GM18858 (cell line): ENCODE data around the gene CNNM2.
"Not testable (repeated sequence)": the region's sequence is repeated elsewhere in the genome, so short reads cannot be mapped to it uniquely, and the experiment has no call there.

Experiments
- ATAC-seq: cut with Tn5 transposase; IDR thresholded peaks from one replicate; pipeline ENCODE4 v1.9.1; 2021; ENCODE audit not compliant: unreplicated experiment

The CNNM2 gene

DNA sequence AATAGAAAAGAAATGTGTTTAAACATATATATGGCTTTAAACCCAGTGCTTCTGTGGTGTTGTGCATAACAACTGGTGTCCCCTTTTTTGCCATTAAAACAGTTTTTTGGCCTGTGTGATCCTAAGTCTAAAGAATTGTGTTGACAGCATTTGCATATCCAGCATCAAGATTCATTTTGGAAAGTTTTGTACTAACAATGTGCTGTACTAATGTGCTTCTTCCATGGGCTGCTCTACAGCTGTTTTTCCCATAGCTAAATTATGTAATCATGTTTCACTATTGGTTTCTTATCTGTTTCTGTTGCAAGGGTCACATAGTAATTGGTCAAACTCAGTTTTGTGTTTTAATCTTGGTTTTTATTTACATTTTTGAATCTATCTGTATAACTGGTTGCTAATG lies 5.5 kb downstream of the CNNM2 start:
- ATAC-seq, result no peak

DNA sequence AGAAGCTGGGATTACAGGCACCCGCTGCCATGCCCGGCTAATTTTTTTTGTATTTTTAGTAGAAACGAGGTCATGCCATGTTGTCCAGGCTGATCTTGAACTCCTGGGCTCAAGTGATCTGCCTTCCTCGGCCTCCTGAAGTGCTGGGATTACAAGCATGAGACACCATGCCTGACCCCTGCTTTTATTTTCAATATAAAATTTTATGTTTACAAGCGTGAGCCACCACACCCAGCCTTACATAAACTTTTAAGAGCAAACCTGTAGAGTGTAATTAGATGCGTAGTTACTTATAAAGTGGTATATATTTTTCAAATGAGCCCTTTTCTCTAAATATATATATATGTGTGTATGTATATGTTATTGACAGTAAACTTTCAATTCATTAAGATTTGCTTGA lies 8.7 kb downstream of the CNNM2 start:
- no peak for ATAC-seq

DNA sequence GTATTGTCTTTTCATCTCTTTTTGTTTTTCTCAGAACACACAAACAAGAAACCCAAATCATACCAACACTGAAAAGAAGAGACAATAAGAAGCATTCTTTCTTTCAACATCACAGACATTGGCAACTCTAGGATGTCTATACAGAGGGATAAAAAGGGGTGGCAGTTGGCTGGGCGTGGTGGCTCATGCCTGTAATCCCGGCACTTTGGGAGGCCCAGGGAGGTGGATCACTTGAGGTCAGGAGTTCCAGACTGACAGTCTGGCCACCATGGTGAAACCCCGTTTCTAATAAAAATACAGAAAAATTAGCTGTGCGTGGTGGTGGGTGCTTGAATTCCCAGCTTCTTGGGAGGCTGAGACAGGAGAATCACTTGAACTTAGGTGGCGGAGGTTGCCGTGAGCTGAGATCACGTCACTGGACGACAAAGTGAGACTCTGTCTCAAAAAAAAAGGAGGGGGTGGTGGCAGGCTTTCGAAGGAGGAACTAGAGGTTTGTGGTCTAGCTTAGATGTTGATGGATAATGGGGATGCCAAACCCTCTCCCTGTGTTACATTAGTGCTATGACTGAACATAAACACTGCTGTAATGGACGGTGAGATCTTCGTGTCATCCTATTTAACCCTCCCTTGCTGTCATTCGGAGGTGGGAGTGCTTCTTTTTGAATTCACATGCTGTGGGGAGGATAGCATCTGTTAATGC lies 9.4 kb downstream of the CNNM2 start:
- ATAC-seq, result no peak

DNA sequence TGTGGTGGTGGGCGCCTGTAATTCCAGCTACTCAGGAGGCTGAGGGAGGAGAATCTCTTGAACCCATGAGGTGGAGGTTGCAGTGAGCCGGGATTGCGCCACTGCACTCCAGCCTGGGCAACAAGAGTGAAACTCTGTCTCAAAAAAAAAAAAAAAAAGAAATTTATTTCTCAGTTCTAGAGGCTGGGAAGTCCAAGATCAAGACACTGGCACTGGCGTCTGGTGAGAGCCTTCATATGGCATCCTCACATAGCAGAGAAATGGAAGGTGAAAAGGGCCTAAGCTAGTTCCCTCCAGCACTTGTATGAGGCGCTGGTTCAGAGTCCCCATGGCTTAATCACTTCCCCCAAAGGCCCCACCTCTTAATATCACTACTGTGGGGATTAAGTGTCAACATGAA lies 10.3 kb downstream of the CNNM2 start:
- not testable (repeated sequence) for ATAC-seq

DNA sequence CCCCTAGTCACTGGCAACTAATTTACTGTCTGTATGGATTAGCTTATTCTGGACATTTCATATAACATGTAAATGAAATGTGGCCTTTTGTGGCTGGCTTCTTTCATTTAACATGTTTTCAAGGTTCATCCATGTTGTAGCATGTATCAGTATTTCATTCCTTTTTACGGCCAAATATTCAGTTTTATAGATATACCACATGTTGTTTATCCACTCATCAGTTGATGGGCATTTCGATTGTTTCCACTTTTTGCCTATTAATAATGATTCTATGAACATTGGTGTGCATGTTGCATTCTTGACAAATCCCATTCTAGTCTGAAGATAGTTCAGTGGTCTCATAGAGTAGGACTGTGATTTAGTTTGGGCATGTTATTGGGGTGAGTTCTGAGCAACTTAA lies 12.6 kb downstream of the CNNM2 start:
- no peak for ATAC-seq

DNA sequence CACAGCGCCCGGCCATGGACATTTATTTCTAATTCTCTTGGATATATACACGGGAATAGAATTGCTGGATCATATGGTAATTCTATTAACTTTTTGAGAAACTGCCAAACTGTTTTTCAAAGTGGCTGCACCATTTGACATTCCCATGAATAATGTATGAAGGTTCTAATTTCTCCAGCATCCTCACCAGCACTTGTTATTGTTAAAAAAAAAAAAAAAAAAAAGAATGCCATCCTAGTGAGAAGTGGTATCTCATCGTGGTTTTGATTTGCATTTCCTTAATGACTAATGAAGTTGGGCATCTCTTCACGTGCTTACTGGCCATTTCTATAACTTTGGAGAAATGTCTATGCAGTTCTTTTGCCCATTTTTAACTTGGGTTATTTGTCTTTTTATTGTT lies 13.5 kb downstream of the CNNM2 start:
- ATAC-seq, result no peak

DNA sequence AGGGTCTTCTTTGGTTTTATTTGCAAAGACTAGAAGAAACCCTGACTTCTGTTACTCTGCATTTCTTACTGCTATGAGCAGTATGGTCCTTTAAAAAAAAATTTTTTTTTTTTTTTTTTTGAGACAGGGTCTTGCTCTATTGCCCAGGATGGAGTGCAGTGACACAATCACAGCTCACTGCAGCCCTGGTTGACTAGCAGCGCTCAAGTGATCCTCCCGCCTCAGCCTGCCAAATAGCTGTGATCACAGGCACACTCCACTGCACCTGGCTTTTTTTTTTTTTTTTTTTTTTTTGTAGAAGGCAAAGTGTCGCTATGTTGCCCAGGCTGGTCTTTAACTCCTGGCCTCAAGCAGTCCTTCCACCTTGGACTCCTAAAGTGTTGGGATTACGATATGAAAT lies 17.4 kb downstream of the CNNM2 start:
- ATAC-seq, result no peak

DNA sequence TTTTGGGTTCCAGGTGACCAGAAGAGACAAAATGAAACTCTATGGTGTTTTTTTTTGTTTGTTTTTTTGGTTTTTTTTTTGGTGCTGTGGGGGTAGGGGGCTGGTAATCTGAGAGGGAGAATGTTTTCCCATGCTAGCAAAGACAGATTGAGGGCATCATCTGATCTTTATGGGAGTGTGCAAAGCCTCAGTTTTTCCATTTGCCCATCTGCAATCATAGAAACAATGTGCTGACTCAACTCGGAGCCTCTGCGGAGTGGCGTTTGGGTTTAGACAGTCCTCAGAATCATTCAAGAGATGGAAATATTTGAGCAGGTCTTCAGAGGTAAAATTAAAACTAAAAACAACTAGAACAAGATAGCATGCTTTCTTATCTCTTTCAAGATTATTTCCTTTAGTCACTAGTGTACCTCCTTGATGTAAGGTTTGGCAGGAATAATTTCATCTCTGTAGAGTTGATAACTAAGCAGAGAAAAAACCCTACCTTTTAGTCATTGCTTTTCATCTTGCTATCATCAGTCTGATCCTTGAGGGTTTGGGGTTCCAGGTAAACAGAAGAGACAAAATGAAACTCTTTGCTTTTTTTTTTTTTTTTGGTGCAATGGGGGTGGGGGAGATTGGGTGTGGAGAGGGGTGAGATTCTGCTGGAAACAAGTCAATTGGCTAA lies 18.0 kb downstream of the CNNM2 start:
- ATAC-seq, result no peak

DNA sequence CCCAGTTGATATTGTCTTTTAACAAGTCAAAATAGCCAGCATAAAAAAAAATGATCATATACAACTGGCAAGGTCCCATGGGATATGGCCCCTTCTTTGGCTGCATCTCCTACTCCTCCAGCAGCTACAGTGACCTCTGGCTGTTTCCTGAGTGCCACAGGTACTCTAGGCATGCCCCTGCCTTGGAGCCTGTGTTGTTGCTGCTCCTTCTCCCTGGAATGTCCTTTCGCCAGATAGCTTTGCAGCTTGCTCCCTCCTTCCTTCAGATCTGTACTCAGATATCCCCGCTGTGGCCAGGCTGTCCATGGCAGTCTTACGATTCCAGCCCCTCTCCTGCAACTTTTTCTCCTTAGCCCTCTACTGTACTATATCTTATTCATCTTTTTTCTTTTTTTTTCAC lies 23.3 kb downstream of the CNNM2 start:
- no peak for ATAC-seq

DNA sequence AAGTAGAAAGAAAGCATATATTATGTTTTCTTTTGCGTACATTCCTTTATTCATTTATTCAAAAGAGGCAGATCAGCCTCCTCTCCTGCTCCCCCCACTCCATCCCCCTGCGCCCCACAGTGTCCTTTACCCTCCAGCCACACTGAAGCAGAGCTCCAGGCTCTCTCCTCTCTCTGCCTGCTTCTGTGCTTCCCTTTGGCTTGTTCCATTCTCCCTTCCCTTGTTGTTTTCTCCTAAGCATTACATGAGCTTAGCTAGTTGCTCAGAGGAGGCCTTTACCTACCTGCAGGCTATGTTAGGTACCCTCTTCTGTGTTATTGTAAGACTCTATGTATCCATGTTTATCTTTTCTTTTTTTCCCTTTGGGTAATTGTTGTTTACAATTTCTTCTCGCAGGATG lies 27.4 kb downstream of the CNNM2 start:
- no peak for ATAC-seq

DNA sequence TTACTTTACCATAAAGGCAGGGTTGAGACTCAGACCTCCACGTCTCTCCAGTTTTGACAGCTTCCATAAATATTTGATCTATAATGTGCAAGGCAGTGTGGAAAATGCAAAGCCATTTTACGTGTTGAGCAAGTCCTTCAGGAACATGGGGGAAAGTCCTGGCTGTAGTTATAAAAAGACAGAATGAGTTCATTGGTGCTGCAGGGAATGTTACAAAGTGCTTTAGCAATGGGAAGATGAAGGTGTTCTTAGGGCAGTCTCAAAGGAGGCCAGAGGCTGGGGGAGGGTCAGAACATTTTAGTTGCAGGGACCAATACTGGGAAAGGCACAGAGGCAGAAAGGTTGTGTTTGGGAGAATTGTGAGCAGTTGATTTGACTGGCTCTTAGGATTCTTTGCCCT lies 27.9 kb downstream of the CNNM2 start:
- no peak for ATAC-seq

DNA sequence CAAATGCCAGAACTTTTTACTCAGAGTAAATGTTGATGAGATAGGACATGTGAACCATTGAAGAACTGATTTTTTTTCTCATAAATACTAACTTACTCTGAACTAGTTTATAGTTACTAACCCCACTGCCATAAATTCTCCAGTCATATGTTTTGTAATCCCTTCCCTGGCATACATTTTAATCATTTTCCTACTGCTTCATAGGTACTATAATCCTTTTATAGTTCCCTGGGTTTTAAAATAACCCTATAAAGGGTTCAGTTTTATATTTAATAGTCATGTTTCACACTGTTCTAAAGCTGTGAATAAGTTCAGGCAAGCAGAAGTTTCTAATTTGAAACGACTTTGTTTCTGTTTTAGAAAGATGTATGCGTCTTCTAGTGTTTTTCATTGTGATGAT lies 28.9 kb downstream of the CNNM2 start:
- no peak for ATAC-seq

DNA sequence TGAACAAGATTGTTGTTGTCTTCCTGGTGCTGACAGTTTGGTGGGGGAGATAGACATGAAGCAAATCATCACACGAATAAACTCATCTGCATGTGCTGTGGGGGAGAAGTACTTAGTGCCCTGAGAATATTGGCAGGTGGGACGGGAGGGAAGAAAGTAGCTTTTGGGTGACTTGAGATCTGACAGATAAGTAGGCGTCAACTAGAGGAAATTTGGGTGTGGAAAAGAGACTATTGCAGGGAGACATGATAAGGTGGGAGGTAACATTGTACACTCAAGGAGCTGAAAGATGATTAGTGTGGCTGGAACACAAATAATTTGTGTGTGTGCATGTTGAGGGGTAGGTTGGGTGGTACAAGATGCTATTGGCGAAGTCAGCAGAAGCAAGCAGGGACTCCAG lies 30.1 kb downstream of the CNNM2 start:
- no peak for ATAC-seq

DNA sequence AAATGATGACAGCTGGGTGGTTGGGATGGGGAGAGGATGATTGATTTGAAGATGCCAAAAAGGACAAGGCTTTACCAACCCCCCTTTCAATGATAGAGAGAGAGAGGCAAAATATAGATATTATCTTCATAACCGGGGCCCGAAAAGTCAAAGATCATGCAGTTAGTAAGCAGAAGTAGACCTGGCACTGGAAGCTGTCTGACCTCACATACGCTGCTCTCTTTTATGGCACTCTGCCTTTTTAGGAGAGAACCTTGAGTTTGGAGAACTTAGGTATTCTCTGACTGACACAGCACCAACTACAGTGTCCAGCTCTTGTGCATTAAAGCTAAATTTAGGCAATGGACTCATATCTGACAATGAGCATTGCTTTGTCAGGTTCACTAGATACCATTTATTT lies 30.7 kb downstream of the CNNM2 start:
- no peak for ATAC-seq

DNA sequence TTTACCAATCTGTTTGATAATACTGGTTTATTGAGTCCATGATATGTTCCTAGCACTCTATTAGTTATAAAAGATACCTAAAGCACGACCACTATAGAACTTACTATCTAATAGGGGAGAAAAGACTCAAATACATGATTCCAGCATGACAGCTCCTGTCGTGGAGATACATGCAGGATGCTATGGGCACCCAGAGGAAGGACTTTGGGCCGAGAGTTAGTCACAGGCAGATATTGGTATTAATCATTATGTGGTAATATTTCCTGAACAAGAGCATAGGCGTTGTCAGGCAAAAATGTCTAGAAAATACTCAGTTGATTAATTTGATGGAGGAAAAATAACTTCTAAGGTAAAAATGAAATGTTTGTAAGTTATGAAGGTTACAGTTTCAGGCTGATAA lies 31.8 kb downstream of the CNNM2 start:
- no peak for ATAC-seq

DNA sequence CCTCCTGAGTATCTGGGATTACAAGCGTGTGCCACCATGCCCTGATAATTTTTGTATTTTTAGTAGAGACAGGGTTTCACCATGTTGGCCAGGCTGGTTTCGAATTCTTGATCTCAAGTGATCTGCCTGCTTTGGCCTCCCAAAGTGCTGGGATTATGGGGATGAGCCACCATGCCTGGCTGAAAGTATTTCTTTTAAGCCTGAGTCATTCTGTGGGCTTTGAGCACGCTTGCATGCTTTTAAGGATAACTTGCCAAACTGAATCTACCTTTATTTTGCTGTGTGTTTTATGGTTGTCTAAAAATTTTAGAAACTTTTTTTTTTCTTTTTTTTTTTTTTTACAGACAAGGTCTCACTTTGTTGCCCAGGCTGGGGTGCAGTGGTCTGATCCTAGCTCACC lies 33.2 kb downstream of the CNNM2 start:
- no peak for ATAC-seq

DNA sequence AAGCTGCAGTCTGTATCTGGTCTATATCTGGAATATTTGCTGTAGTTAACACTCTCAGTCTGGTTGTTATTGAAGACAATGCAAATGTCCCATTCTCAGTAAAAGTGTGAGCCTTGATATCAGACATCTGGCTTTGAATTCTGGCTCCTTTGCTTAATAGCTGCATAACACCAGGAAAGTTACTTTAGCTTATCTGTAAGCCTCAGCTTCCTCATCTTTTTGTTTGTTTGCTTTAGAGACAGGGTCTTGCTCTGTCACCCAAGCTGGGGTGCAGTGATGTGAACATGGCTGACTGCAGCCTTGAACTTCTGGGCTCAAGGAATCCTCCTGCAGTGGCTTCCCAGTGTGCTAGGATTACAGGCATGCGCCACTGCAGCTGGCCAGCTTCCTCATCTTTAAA lies 41.3 kb downstream of the CNNM2 start:
- ATAC-seq, result no peak

DNA sequence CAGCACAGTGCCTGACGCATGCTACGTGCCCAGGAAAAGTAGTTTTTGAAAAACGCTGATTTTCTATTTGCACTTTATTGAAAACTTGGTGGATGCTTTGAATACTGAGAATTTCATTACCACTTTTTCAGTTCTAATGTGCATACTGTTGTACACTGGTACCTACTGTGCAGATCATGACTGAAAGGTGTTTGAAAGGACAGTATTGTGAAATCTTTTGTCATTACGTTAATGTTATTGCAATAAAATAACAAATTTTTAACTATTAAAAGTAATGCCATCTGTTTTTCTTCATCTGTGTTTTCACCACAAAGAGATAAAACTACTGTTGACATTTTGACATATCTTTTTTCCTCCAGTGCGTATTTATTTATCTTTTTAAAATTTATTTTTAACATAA lies 42.1 kb downstream of the CNNM2 start:
- ATAC-seq, result no peak

DNA sequence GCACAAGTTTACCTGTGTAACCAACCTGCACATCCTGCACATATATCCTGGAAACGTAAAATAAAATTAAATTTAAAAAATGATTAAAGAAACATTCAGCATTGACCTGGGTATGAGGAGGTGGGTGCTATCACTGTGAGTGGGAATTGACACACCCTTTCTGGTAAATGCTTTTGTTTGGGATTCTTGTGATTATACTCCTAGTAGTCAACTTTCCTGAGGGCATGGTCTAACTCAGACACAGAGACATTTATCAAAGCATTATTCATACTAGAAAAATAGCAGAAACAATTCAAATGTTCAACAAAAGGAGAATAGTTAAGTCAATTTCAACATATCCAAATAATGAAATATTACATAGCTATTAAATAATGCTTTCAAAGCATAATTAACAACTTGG lies 44.2 kb downstream of the CNNM2 start:
- ATAC-seq, result no peak

DNA sequence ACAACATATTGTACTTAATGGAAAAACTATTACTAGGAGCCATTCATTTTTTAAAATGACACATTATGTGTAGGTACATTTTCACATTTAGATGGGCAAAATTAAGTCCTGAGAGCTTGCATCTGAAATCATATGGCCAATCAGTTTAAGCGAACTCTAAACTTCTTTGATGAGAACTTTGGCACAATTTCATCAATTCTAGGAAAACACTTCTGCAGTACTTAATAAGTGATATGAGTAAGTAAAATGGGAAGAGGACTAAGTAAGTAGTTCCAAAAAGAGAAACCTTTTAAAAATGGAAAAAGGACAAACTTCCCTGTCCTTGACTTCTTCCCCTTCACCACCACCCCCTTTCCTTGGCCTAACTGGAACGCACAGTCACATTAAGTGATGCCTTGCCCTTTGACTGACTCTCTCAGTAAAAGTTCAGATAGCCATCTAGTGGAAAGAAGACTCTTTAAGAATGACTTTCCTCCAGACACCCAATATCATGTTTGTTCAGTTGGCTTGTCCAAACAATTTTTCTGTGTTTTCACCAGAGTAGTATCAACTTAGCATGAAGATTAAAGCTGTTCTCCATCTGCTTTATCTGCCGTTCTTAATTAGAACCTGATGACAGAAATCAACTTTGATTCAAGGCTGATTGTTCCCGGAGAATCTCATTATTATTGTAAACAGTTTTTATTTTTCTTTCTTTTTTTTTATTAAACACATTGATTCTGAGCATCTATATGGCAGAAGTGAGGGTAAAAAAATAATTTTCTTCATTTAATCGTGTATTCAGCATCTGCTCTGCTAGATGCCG lies 45.1 kb downstream of the CNNM2 start:
- no peak for ATAC-seq

DNA sequence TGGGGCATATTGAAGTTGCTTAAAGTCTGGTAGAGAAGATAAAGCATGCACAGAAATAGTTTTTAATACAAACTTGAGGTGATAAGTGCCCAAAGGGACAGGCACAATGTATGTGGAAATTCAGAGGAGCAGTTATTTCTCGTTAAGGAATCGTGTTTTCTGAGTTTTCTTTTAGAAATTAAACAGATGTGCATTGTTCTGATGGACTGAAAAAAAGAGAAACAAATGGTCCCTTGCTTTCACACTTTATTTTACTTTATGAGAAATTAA lies 45.6 kb downstream of the CNNM2 start:
- no peak for ATAC-seq

DNA sequence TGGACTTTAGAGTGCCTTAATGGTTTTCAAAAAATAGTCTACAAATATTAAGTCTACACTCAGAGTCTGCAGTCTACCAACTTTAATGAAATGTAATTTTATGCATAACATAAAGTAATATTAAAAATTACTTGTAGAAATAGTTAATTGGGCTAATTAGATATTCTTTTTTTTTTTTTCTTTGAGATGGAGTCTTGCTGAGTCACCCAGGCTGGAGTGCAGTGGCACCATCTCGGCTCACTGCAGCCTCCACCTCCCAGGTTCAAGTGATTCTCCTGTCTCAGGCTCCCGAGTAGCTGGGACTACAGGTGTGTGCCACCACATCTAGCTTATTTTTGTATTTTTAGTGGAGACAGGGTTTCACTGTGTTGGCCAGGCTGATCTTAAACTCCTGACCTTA lies 46.0 kb downstream of the CNNM2 start:
- ATAC-seq, result not testable (repeated sequence)

DNA sequence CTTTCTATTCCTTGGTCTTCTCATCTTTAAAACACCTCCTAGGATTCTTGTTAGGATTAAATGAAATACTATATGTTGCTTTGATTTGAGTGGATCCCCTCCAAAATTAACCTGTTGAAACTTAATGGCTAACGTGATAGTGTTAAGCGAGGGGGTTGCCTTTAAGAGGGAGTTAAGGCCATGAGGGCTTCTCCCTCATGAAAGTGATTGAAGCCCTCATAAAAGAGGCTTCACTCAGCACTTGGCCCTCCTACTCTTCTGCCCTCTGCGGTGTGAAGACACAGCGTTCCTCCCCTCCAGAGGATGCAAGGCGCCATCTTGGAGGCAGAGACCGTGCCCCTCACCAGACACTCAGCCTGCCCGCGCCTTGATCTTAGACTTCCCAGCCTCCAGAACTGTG lies 46.6 kb downstream of the CNNM2 start:
- ATAC-seq, result no peak
